ENCODE results near the gene PSMG2. TPM values are rescaled to one million over a fixed set of nuclear protein-coding genes. Genes with fewer than 3 reads are reported as not detected.

Gene PSMG2
- total RNA-seq, 3 donors from 2014 or later, result 78.7 to 102 (median 83.4) TPM

- Histone ChIP-seq H3K27me3 (no peaks in the 10 kb centered on the region), H3K27ac (no peak overlapping the region), H3K4me1 (no peaks in the 10 kb centered on the region), H3K36me3 (no peaks in the 10 kb centered on the region), H3K9me3 (no peaks in the 10 kb centered on the region), H3K4me3 (no peak overlapping the region)
- no peak for DNase-seq (ENCODE audit: low spot score in 2 of 2)
- intact Hi-C loops (cut with DNase I; ENCODE audit: low total_unique reads), result no loop called here
- TF ChIP-seq CTCF (IDR thresholded peaks at IDR 0.05) (no peak), POLR2A (IDR thresholded peaks at IDR 0.05) (no peak), POLR2AphosphoS5 (IDR thresholded peaks at IDR 0.05) (no peak)
These were observed 44.9 kb downstream of the PSMG2 start for GRCh38 chr18:12747530-12748315.

GRCh38 chr18:12748671-12749070 lies 45.8 kb downstream of the PSMG2 start:
- intact Hi-C loops (cut with DNase I; ENCODE audit: low total_unique reads), result no loop called here
- DNase-seq (ENCODE audit: low spot score in 2 of 2), result no peak
- H3K27ac ChIP-seq, result no peak overlapping the region
- H3K4me3 ChIP-seq, result no peak overlapping the region
- TF ChIP-seq CTCF (IDR thresholded peaks at IDR 0.05) (no peak), POLR2A (IDR thresholded peaks at IDR 0.05) (no peak), POLR2AphosphoS5 (IDR thresholded peaks at IDR 0.05) (no peak)
- no peaks in the 10 kb centered on the region for H3K9me3 ChIP-seq
- no peaks in the 10 kb centered on the region for H3K4me1 ChIP-seq
- H3K36me3 ChIP-seq, result no peaks in the 10 kb centered on the region
- H3K27me3 ChIP-seq, result no peaks in the 10 kb centered on the region

- Histone ChIP-seq H3K36me3 (no peaks in the 10 kb centered on the region), H3K4me3 (no peak overlapping the region), H3K9me3 (no peaks in the 10 kb centered on the region), H3K27me3 (no peaks in the 10 kb centered on the region), H3K4me1 (no peaks in the 10 kb centered on the region), H3K27ac (no peak overlapping the region)
- DNase-seq (ENCODE audit: low spot score in 2 of 2), result no peak
- TF ChIP-seq CTCF (IDR thresholded peaks at IDR 0.05), result no peak
- TF ChIP-seq POLR2A (IDR thresholded peaks at IDR 0.05), result no peak
- no peak for TF ChIP-seq POLR2AphosphoS5 (IDR thresholded peaks at IDR 0.05)
- intact Hi-C loops (cut with DNase I; ENCODE audit: low total_unique reads), result no loop called here
These were observed 46.3 kb downstream of the PSMG2 start for GRCh38 chr18:12749121-12749520.

GRCh38 chr18:12750076-12750714 lies 47.4 kb downstream of the PSMG2 start:
- TF ChIP-seq CTCF (IDR thresholded peaks at IDR 0.05) (no peak), POLR2A (IDR thresholded peaks at IDR 0.05) (no peak), POLR2AphosphoS5 (IDR thresholded peaks at IDR 0.05) (no peak)
- intact Hi-C loops (cut with DNase I; ENCODE audit: low total_unique reads), result no loop called here
- H3K4me1 ChIP-seq, result no peaks in the 10 kb centered on the region
- no peaks in the 10 kb centered on the region for H3K27me3 ChIP-seq
- H3K27ac ChIP-seq, result no peak overlapping the region
- DNase-seq (ENCODE audit: low spot score in 2 of 2), result no peak
- H3K9me3 ChIP-seq, result no peaks in the 10 kb centered on the region
- H3K36me3 ChIP-seq, result no peaks in the 10 kb centered on the region
- H3K4me3 ChIP-seq, result no peak overlapping the region

All from breast epithelium (tissue), 4 donors.